22Rv1 (cell line): ENCODE data around the gene GNG4.
"Not testable (repeated sequence)": the region's sequence is repeated elsewhere in the genome, so short reads cannot be mapped to it uniquely, and the experiment has no call there.

ENCODE experiments used
- H3K27ac ChIP-seq: fragments of 450-650 bp; 2 replicates; pipeline ENCODE4 v1.5.1; 2017
- ZFX ChIP-seq: fragments of 450-650 bp; IDR thresholded peaks from 2 replicates; pipeline ENCODE4 v1.6.1; 2017; ENCODE audit warnings: antibody characterized with exemption, borderline replicate concordance
- TF ChIP-seq, protein P1 (sequence below): fragments of 450-650 bp; IDR thresholded peaks from 2 replicates; pipeline ENCODE4 v1.5.1; 2017; ENCODE audit warnings: mild to moderate bottlenecking

The GNG4 gene

DNA sequence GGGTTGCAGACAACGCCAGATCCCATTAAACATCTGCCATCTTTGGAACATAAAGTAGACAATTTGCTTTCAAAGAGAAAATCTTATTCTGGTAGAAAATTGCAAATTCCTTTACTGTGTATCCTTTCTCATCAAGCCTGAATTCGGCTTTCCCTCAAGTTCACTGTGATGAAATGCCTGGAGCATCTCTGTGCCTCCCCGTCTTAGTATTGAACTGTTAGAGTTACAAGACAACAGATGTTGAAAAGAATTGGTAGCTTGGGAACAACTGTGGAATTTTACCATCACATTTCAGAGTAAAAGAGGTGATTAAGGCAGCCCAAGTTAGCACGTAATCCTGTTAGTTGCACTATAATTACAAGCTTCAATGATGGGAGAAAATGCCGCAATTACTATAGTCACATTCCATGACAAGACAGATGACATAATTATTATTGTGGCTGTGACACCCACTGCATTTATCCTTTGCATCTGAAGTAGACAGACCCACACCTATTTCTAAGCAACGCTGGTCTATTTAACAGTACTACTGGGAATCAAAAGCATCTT lies 90.9 kb downstream of the GNG4 start:
- no peak overlapping the region for H3K27ac ChIP-seq
- TF ChIP-seq ZFX, result no peak
- TF ChIP-seq, protein P1, sequence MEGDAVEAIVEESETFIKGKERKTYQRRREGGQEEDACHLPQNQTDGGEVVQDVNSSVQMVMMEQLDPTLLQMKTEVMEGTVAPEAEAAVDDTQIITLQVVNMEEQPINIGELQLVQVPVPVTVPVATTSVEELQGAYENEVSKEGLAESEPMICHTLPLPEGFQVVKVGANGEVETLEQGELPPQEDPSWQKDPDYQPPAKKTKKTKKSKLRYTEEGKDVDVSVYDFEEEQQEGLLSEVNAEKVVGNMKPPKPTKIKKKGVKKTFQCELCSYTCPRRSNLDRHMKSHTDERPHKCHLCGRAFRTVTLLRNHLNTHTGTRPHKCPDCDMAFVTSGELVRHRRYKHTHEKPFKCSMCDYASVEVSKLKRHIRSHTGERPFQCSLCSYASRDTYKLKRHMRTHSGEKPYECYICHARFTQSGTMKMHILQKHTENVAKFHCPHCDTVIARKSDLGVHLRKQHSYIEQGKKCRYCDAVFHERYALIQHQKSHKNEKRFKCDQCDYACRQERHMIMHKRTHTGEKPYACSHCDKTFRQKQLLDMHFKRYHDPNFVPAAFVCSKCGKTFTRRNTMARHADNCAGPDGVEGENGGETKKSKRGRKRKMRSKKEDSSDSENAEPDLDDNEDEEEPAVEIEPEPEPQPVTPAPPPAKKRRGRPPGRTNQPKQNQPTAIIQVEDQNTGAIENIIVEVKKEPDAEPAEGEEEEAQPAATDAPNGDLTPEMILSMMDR, result no peak

DNA sequence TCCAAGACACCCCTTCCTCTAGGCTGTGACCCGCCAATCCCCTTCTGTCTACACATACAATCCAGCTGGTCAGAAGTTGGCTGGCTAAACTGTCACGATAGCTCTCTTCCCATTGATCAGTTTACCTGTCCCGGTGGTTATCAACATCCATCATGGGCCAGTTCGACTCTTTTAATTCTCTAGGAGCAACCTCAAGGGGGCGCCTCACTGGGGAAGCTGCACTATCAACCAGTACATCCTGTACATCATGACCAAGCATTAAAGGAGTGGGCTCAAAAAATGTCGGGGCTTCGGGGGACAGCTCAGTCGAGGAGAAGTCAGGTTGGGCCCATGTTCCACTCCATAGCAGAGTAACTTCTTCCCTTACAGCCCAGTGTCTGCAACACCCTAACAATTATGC lies 92.1 kb downstream of the GNG4 start:
- H3K27ac ChIP-seq, result no peak overlapping the region
- TF ChIP-seq, protein P1, result peak; percentile 69
- TF ChIP-seq ZFX, result no peak

DNA sequence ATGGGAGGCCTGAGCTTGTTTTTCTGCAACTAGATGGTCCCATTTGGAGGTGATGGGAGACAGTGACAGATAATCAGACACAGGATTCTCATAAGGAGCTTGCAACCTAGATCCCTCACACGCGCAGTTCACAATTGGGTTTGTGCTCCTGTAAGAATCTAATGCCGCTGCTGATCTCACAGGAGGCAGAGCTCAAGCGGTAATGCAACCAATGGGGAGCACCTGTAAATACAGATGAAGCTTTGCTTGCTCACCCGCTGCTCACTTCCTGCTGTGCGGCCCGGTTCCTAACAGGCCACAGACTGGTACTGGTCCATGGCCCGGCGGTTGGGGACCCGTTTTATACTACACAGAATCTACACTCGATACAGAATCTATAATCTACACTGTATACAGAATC lies 92.8 kb downstream of the GNG4 start:
- TF ChIP-seq ZFX, result no peak
- TF ChIP-seq, protein P1, result no peak
- no peak overlapping the region for H3K27ac ChIP-seq

DNA sequence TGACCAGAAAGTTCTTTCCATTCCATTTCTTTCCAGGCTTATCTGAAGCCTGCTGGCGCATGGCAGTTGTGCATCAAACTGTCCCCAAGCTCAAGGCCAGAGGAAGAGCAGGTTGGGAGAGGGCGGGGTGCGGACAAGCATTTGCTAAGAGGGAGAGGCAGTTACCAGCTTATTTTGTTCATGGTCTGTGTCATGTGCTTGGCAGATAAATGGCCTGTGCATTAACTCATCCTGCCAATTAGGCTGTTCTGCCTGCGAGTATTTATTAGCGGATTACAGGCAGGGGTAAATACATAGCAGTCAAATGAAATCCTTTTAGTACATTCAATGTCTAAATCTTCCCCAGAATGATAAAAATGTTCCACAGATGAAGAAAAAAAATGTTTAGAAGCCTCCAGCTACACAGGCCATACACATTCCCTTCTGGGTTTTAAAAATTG lies 96.5 kb downstream of the GNG4 start:
- H3K27ac ChIP-seq, result no peak overlapping the region
- TF ChIP-seq ZFX, result no peak
- TF ChIP-seq, protein P1, result no peak

DNA sequence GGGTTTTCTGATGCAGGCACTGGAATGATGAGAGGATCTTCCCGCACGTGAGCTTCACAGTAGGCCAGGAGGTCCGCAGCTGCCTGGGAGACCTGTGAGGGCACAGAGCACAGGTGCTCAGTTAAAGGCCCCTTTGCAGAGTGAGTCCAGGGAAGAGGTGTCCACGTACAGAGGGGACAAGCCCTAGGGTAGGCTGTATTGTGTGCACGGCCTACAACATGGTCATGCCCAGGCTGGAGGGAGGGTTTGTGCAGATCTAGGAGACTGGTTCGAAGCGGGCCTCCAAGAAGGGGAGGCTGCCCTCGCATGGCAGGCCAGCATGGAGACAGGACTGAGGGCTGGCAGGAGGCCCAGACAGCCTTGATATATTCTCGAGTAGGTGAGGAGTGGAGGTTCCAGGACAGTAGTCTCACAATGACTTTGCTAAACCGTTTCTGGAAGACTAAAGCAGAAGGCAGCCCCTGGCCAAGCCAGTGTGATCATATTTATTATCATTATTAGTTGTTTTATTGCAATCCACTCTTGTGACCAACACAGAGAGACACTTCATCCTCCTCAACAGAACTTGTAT lies 97.4 kb downstream of the GNG4 start:
- H3K27ac ChIP-seq, result no peak overlapping the region
- TF ChIP-seq, protein P1, result no peak
- TF ChIP-seq ZFX, result no peak

DNA sequence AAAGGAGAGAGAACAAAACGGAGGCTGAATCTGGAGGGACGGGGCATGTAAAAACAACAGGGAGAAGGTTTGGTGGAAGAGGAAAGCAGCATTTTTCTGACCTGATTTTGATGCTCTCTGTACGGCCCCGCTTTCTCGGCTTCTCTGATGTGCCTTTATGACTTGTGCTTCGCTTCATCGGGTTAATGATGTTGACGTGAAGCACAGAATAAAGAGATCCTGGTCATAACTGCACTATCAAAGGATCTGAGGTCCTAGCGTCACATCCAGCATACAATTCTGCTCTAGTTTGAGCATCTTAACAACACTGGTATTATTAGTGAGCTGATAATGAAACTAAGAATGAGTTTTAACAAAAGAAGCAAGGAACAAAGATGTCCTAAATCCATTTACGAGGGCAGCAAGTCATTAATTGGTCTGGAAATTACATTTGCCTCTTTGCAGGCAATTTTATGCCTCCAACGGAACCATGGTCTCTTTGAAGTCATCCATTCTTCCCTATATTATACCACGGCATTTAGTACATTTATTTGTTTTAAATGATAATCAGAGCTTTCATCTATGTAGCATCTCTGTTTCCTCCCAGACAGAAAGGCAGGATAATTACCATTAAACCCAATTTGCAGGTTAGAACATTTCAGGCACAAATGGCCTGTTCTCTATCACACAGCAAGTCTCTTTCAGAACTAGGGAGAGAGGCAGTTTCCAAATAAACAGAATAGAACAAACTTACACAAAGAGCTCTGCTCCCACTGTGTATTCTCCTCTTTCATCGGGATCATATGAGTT lies 100.0 kb downstream of the GNG4 start:
- TF ChIP-seq ZFX, result no peak
- TF ChIP-seq, protein P1, result no peak
- H3K27ac ChIP-seq, result no peak overlapping the region

DNA sequence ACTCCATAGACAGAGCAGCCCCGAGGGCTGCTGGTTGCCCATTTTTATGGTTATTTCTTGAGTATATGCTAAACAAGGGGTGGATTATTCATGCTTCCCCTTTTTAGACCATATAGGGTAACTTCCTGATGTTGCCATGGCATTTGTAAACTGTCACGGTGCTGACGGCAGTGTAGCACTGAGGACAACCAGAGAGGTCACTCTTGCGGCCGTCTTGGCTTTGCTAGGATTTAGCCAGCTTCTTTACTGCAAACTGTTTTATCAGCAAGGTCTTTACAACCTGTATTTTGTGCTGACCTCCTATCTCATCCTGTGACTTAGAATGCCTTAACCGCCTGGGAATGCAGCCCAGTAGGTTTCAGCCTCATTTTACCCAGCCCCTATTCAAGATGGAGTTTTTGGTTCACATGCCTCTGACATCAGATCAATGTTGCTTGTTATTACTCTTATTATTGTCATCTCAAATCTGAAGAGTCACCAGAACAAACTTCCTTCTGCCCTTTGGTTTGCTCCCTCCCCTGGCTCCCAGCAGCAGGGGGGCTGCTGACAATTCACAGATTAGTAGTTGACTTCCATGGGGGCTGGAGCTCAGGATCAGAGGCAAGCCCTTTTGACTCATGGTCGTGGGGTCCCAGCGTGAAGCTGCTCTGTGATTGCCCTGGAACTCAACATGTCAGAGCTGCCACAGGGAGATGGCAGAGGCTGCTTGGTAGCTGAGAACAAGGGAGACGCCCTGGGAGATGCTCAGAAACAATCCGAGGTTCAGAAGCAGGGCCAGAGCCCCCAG lies 103.0 kb downstream of the GNG4 start:
- not testable (repeated sequence) for H3K27ac ChIP-seq
